ENCODE data around the gene TNS1. TPM values are rescaled to one million over a fixed set of nuclear protein-coding genes. Genes with fewer than 3 reads are reported as not detected.

TNS1 gene
- total and polyA plus RNA-seq, 5 donors, result 243 to 647 (median 513) TPM

- Histone ChIP-seq H3K4me3 (ENCODE audit: low read length) (no peak overlapping the region), H3K27me3 (ENCODE audit: control insufficient read depth, insufficient read depth) (no peaks in the 10 kb centered on the region), H3K27ac (ENCODE audit: low read length) (no peak overlapping the region), H3K9me3 (ENCODE audit: control insufficient read depth, low read length) (no peaks in the 10 kb centered on the region), H3K4me1 (ENCODE audit: control insufficient read depth, insufficient read depth, low read length) (peaks cover 36% of the 10 kb centered on the region)
- ATAC-seq (no peak), DNase-seq (no peak)
- 85% methylated on average over 4 of the region's 4 CpGs for WGBS
- intact Hi-C loops (cut with DNase I), result loop anchor here in 2 of 4 donors (5.0 kb wide), 1 partner anchor 34 kb away; no protein-coding TSS in a partner anchor
These were observed 54.4 kb downstream of the TNS1 start for GRCh38 chr2:217948351-217948791.

- no peak for ATAC-seq
- Histone ChIP-seq H3K27me3 (ENCODE audit: control insufficient read depth, insufficient read depth) (no peaks in the 10 kb centered on the region), H3K27ac (ENCODE audit: low read length) (no peak overlapping the region), H3K4me1 (ENCODE audit: control insufficient read depth, insufficient read depth, low read length) (peaks cover 32% of the 10 kb centered on the region), H3K4me3 (ENCODE audit: low read length) (no peak overlapping the region), H3K9me3 (ENCODE audit: control insufficient read depth, low read length) (no peaks in the 10 kb centered on the region)
- DNase-seq, result no peak
- 86% methylated on average over 19 of the region's 19 CpGs for WGBS
- intact Hi-C loops (cut with DNase I), result loop anchor here in 2 of 4 donors (5.0 kb wide), 1 partner anchor 35 kb away; no protein-coding TSS in a partner anchor
These were observed 55.1 kb downstream of the TNS1 start for GRCh38 chr2:217947383-217948350.

- DNase-seq (no peak), ATAC-seq (no peak)
- no peak overlapping the region for H3K4me3 ChIP-seq (ENCODE audit: low read length)
- peaks cover 21% of the 10 kb centered on the region for H3K4me1 ChIP-seq (ENCODE audit: control insufficient read depth, insufficient read depth, low read length)
- H3K9me3 ChIP-seq (ENCODE audit: control insufficient read depth, low read length), result no peaks in the 10 kb centered on the region
- 86% methylated on average over 6 of the region's 6 CpGs for WGBS
- intact Hi-C loops (cut with DNase I), result loop anchor here in 2 of 4 donors (5.0 kb wide), 1 partner anchor 36 kb away; no protein-coding TSS in a partner anchor
- H3K27ac ChIP-seq (ENCODE audit: low read length), result no peak overlapping the region
- H3K27me3 ChIP-seq (ENCODE audit: control insufficient read depth, insufficient read depth), result no peaks in the 10 kb centered on the region
These were observed 56.7 kb downstream of the TNS1 start for GRCh38 chr2:217946051-217946450.

- intact Hi-C loops (cut with DNase I), result loop anchor here in 2 of 4 donors (5.0 kb wide), 1 partner anchor 37 kb away; no protein-coding TSS in a partner anchor
- no peak overlapping the region for H3K27ac ChIP-seq (ENCODE audit: low read length)
- DNase-seq (no peak), ATAC-seq (no peak)
- H3K9me3 ChIP-seq (ENCODE audit: control insufficient read depth, low read length), result no peaks in the 10 kb centered on the region
- H3K4me1 ChIP-seq (ENCODE audit: control insufficient read depth, insufficient read depth, low read length), result peaks cover 24% of the 10 kb centered on the region
- no peak overlapping the region for H3K4me3 ChIP-seq (ENCODE audit: low read length)
- WGBS, result 72% methylated on average over 5 of the region's 5 CpGs
- H3K27me3 ChIP-seq (ENCODE audit: control insufficient read depth, insufficient read depth), result no peaks in the 10 kb centered on the region
These were observed 57.3 kb downstream of the TNS1 start for GRCh38 chr2:217945530-217945929.

GRCh38 chr2:217944923-217945322, 57.9 kb downstream of the TNS1 start:
- ATAC-seq (no peak), DNase-seq (no peak)
- Histone ChIP-seq H3K27ac (ENCODE audit: low read length) (no peak overlapping the region), H3K4me3 (ENCODE audit: low read length) (no peak overlapping the region), H3K9me3 (ENCODE audit: control insufficient read depth, low read length) (no peaks in the 10 kb centered on the region), H3K27me3 (ENCODE audit: control insufficient read depth, insufficient read depth) (no peaks in the 10 kb centered on the region), H3K4me1 (ENCODE audit: control insufficient read depth, insufficient read depth, low read length) (peaks cover 23% of the 10 kb centered on the region)
- 79% methylated on average over 8 of the region's 8 CpGs for WGBS
- intact Hi-C loops (cut with DNase I), result loop anchor here (5.0 kb wide), 4 partner anchors 32 to 53 kb away; no protein-coding TSS in a partner anchor

GRCh38 chr2:217944366-217944765, 58.4 kb downstream of the TNS1 start:
- Histone ChIP-seq H3K4me1 (ENCODE audit: control insufficient read depth, insufficient read depth, low read length) (peaks cover 26% of the 10 kb centered on the region), H3K27me3 (ENCODE audit: control insufficient read depth, insufficient read depth) (no peaks in the 10 kb centered on the region), H3K27ac (ENCODE audit: low read length) (peak overlapping the region; percentile 6), H3K4me3 (ENCODE audit: low read length) (peak overlapping the region; percentile 3), H3K9me3 (ENCODE audit: control insufficient read depth, low read length) (no peaks in the 10 kb centered on the region)
- WGBS, result 50% methylated on average over 3 of the region's 3 CpGs
- intact Hi-C loops (cut with DNase I), result loop anchor here in 3 of 4 donors (5.0 kb wide), 4 partner anchors 33 to 52 kb away; no protein-coding TSS in a partner anchor
- ATAC-seq (no peak), DNase-seq (no peak)

- Histone ChIP-seq H3K27me3 (ENCODE audit: control insufficient read depth, insufficient read depth) (no peaks in the 10 kb centered on the region), H3K27ac (ENCODE audit: low read length) (peak overlapping the region; percentile 90), H3K9me3 (ENCODE audit: control insufficient read depth, low read length) (no peaks in the 10 kb centered on the region), H3K4me3 (ENCODE audit: low read length) (peak overlapping the region; percentile 79), H3K4me1 (ENCODE audit: control insufficient read depth, insufficient read depth, low read length) (peaks cover 24% of the 10 kb centered on the region)
- intact Hi-C loops (cut with DNase I), result loop anchor here in 3 of 4 donors (5.0 kb wide), 4 partner anchors 34 to 51 kb away; no protein-coding TSS in a partner anchor
- peak; percentile 87 to 95 (median 94) for DNase-seq
- 1% methylated on average over 16 of the region's 16 CpGs for WGBS
- ATAC-seq, result peak; percentile 91 to 92
These were observed 59.1 kb downstream of the TNS1 start for GRCh38 chr2:217943446-217944321.

GRCh38 chr2:217942731-217943335, 60.0 kb downstream of the TNS1 start:
- H3K9me3 ChIP-seq (ENCODE audit: control insufficient read depth, low read length), result no peaks in the 10 kb centered on the region
- no peak for DNase-seq
- 9% methylated on average over 3 of the region's 3 CpGs for WGBS
- H3K4me3 ChIP-seq (ENCODE audit: low read length), result peak overlapping the region; percentile 79
- peak overlapping the region; percentile 90 for H3K27ac ChIP-seq (ENCODE audit: low read length)
- peak; percentile 0 to 3 for ATAC-seq
- peaks cover 24% of the 10 kb centered on the region for H3K4me1 ChIP-seq (ENCODE audit: control insufficient read depth, insufficient read depth, low read length)
- H3K27me3 ChIP-seq (ENCODE audit: control insufficient read depth, insufficient read depth), result no peaks in the 10 kb centered on the region
- intact Hi-C loops (cut with DNase I), result loop anchor here in 3 of 4 donors (5.0 kb wide), 4 partner anchors 34 to 51 kb away; no protein-coding TSS in a partner anchor

GRCh38 chr2:217941886-217942728, 60.7 kb downstream of the TNS1 start:
- 29% methylated on average over 8 of the region's 8 CpGs for WGBS
- H3K27ac ChIP-seq (ENCODE audit: low read length), result peak overlapping the region; percentile 90
- ATAC-seq (peak in 1 of 2 donors; percentile 2), DNase-seq (no peak)
- H3K4me3 ChIP-seq (ENCODE audit: low read length), result peak overlapping the region; percentile 79
- no peaks in the 10 kb centered on the region for H3K27me3 ChIP-seq (ENCODE audit: control insufficient read depth, insufficient read depth)
- peaks cover 30% of the 10 kb centered on the region for H3K4me1 ChIP-seq (ENCODE audit: control insufficient read depth, insufficient read depth, low read length)
- H3K9me3 ChIP-seq (ENCODE audit: control insufficient read depth, low read length), result no peaks in the 10 kb centered on the region
- intact Hi-C loops (cut with DNase I), result loop anchor here in 3 of 4 donors (5.0 kb wide), 4 partner anchors 35 to 50 kb away; no protein-coding TSS in a partner anchor
